HCT116 (cell line): Measurements from ENCODE around the gene IL36A. TPM values are rescaled to one million over a fixed set of nuclear protein-coding genes. Genes with fewer than 3 reads are reported as not detected.

Experiments
- ATAC-seq: fragments of 200-7000 bp; cut with Tn5 transposase; 2 replicates; pipeline ENCODE4 v1.9.1; 2020; ENCODE audit warnings: mild to moderate bottlenecking, moderate library complexity
- BruUV-seq: library from RNA; stranded (reverse); fragments of 400-500 nt; replicated peaks from 2 replicates; lab custom pipeline; 2021; lab: Mats Ljungman, UMichigan
- CTCF ChIA-PET: fragments of 300-600 bp; sonication (Branson Sonifier 250); formaldehyde crosslinking; loops from one replicate; lab custom pipeline; 2021; ENCODE audit warnings: antibody characterized with exemption; lab: Charles Lee
- POLR2A ChIA-PET: fragments of 300-600, 350-600 bp; sonication (Branson Sonifier 250); formaldehyde crosslinking; loops from one replicate; lab custom pipeline; 2021; ENCODE audit warnings: antibody characterized with exemption; lab: Charles Lee
- RAD21 ChIA-PET, 2 experiments: fragments of 300-600 bp; sonication (Branson Sonifier 250); formaldehyde crosslinking; loops; one replicate each; lab custom pipeline; 2023; ENCODE audit warnings: low total read pairs in 2 of 2; ENCODE audit not compliant: uncharacterized antibody in 2 of 2, unreplicated experiment in 2 of 2, low non-redundant PET in 1 of 2; lab: Charles Lee
- DNase-seq: peaks from one replicate; pipeline ENCODE4 v3.0.0-alpha.2; 2010; ENCODE audit warnings: low read depth, low spot score
- H2AFZ ChIP-seq: fragments of 200-600 bp; shearing (Covaris generic), sonication (generic); 2 replicates; pipeline ENCODE4 v1.6.1; 2017; ENCODE audit warnings: low read depth, mixed run types, mixed read lengths, antibody characterized with exemption, low read length; ENCODE audit not compliant: poor library complexity, severe bottlenecking
- H3K27ac ChIP-seq: 2 replicates; pipeline ENCODE4 v1.5.1; 2012; ENCODE audit warnings: low read depth, low read length
- H3K27me3 ChIP-seq: fragments of 200-600 bp; sonication (generic); 2 replicates; pipeline ENCODE4 v1.6.1; 2016; ENCODE audit warnings: mixed run types, low read length, mixed read lengths; ENCODE audit not compliant: insufficient read depth
- H3K36me3 ChIP-seq, 2 experiments: fragments of 200-500 bp in 1 of 2; fragments of 200-600 bp in 1 of 2; sonication (Bioruptor generic) in 1 of 2; sonication (generic) in 1 of 2; 2 replicates each; pipeline versions ENCODE4 v1.5.1 to v1.6.1; 2014 to 2016; ENCODE audit warnings: low read length in 2 of 2, inconsistent platforms in 1 of 2, mixed read lengths in 1 of 2, mixed run types in 1 of 2; ENCODE audit not compliant: insufficient read depth in 2 of 2, control insufficient read depth in 1 of 2
- H3K4me1 ChIP-seq, 2 experiments: fragments of 200-600 bp in 1 of 2; sonication (generic) in 1 of 2; 2 replicates each; pipeline versions ENCODE4 v1.5.1 to v1.6.1; 2012 to 2017; ENCODE audit warnings: low read length in 2 of 2, inconsistent platforms in 1 of 2, mild to moderate bottlenecking in 1 of 2, mixed read lengths in 1 of 2, mixed run types in 1 of 2, moderate library complexity in 1 of 2; ENCODE audit not compliant: insufficient read depth in 2 of 2, control insufficient read depth in 1 of 2
- H3K4me2 ChIP-seq: fragments of 200-600 bp; sonication (generic); 2 replicates; pipeline ENCODE4 v1.6.1; 2017; ENCODE audit warnings: mixed run types, low read length, mixed read lengths
- H3K4me3 ChIP-seq, 2 experiments: fragments of 200-600 bp in 1 of 2; sonication (generic) in 1 of 2; replicated peaks in 1 of 2; 2 replicates each; pipeline ENCODE4 v1.5.1; 2011 to 2016; ENCODE audit warnings: low read length in 2 of 2, control low read depth in 1 of 2, low read depth in 1 of 2, mild to moderate bottlenecking in 1 of 2, mixed read lengths in 1 of 2, mixed run types in 1 of 2
- H3K79me2 ChIP-seq: fragments of 200-600 bp; sonication (generic); 2 replicates; pipeline ENCODE4 v1.6.1; 2017; ENCODE audit warnings: mild to moderate bottlenecking, mixed run types, low read length, moderate library complexity, mixed read lengths; ENCODE audit not compliant: insufficient read depth
- H3K9ac ChIP-seq: fragments of 200-600 bp; sonication (generic); 2 replicates; pipeline ENCODE4 v1.6.1; 2016; ENCODE audit warnings: low read length, mixed read lengths
- H3K9me2 ChIP-seq: fragments of 200-600 bp; sonication (generic), shearing (Covaris generic); 2 replicates; pipeline ENCODE4 v1.6.1; 2017; ENCODE audit warnings: mixed run types, mild to moderate bottlenecking, moderate library complexity; ENCODE audit not compliant: insufficient read depth
- H3K9me3 ChIP-seq, 2 experiments: fragments of 200-500 bp in 1 of 2; fragments of 200-600 bp in 1 of 2; sonication (Bioruptor generic) in 1 of 2; sonication (generic) in 1 of 2; 2 replicates each; pipeline ENCODE4 v1.6.1; 2014 to 2017; ENCODE audit warnings: low read length in 2 of 2, mixed read lengths in 2 of 2, inconsistent platforms in 1 of 2, low read depth in 1 of 2, mild to moderate bottlenecking in 1 of 2, mixed run types in 1 of 2, moderate library complexity in 1 of 2; ENCODE audit not compliant: control insufficient read depth in 1 of 2, insufficient read depth in 1 of 2
- H4K20me1 ChIP-seq: fragments of 200-600 bp; sonication (generic), shearing (Covaris generic); 2 replicates; pipeline ENCODE4 v1.6.1; 2017; ENCODE audit warnings: mixed run types, mild to moderate bottlenecking, moderate library complexity; ENCODE audit not compliant: insufficient read depth
- FOSL1 ChIP-seq: IDR thresholded peaks from 2 replicates; pipeline ENCODE4 v1.6.1; 2012; ENCODE audit warnings: low read depth
- POLR2A ChIP-seq: IDR thresholded peaks from 2 replicates; pipeline ENCODE4 v1.7.0; 2011; ENCODE audit warnings: borderline replicate concordance; ENCODE audit not compliant: insufficient read depth, insufficient read length; ENCODE audit errors: extremely low read depth
- POLR2AphosphoS5 ChIP-seq: IDR thresholded peaks from 2 replicates; pipeline ENCODE4 v1.6.1; 2011; ENCODE audit warnings: mild to moderate bottlenecking, low read depth, low read length, moderate library complexity
- RAD21 ChIP-seq: IDR thresholded peaks from 2 replicates; pipeline ENCODE4 v1.6.1; 2012; ENCODE audit warnings: low read depth, mild to moderate bottlenecking
- SIN3A ChIP-seq: IDR thresholded peaks from 2 replicates; pipeline ENCODE4 v1.6.1; 2012; ENCODE audit warnings: low read depth
- SRF ChIP-seq: IDR thresholded peaks from 2 replicates; pipeline ENCODE4 v1.6.1; 2012; ENCODE audit warnings: low read depth
- ZFX ChIP-seq: fragments of 450-650 bp; IDR thresholded peaks from 2 replicates; pipeline ENCODE4 v1.6.1; 2017
- intact Hi-C: fragments of 100-400 bp; cut with micrococcal nuclease; formaldehyde crosslinking; loops from 2 replicates; pipeline ENCODE4 v1.10.0; 2022
- total RNA-seq: library from RNA; stranded (reverse); gene quantifications from one replicate; pipeline ENCODE4 v1.2.1, GENCODE V29; 2021; ENCODE audit not compliant: unreplicated experiment
- TF ChIP-seq, protein P1 (sequence below), 3 experiments: fragments of 200-600 bp in 1 of 3; sonication (generic) in 1 of 3; IDR thresholded peaks in 2 of 3; conservative IDR thresholded peaks in 1 of 3; 2 replicates each; pipeline ENCODE4 v1.5.1; 2012 to 2017; ENCODE audit warnings: low read depth in 2 of 3, low read length in 2 of 3, antibody characterized with exemption in 1 of 3, borderline replicate concordance in 1 of 3, control low read depth in 1 of 3, mild to moderate bottlenecking in 1 of 3, mixed read lengths in 1 of 3, mixed run types in 1 of 3, moderate library complexity in 1 of 3; ENCODE audit not compliant: insufficient read depth in 1 of 3
- TF ChIP-seq, protein P2 (sequence below): IDR thresholded peaks from 2 replicates; pipeline ENCODE4 v1.6.1; 2012; ENCODE audit warnings: low read depth

The IL36A gene
- total RNA-seq, 1 experiment from 2014 or later = not detected

DNA sequence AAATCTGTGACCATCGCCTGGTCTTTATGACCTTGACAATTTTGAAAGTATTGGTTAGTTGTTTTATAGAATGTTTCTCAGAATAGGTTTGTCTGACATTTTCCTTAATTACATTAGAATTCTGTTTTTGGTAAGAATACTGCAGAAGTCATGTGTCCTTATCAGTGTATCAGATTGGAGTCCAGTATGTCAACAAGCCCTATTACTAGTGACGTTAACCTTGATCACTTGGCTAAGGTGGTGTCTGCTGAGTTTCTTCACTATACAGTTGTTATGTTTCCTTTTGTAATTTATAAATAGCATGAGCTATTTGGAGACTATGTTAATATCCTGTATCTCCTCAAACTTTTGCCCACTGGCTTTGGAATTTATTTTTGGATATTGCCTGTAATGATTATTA, 38.2 kb upstream of the IL36A start (continued):
- TF ChIP-seq, protein P1, sequence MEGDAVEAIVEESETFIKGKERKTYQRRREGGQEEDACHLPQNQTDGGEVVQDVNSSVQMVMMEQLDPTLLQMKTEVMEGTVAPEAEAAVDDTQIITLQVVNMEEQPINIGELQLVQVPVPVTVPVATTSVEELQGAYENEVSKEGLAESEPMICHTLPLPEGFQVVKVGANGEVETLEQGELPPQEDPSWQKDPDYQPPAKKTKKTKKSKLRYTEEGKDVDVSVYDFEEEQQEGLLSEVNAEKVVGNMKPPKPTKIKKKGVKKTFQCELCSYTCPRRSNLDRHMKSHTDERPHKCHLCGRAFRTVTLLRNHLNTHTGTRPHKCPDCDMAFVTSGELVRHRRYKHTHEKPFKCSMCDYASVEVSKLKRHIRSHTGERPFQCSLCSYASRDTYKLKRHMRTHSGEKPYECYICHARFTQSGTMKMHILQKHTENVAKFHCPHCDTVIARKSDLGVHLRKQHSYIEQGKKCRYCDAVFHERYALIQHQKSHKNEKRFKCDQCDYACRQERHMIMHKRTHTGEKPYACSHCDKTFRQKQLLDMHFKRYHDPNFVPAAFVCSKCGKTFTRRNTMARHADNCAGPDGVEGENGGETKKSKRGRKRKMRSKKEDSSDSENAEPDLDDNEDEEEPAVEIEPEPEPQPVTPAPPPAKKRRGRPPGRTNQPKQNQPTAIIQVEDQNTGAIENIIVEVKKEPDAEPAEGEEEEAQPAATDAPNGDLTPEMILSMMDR (IDR thresholded peaks at IDR 0.05 in 2 of 3, conservative IDR thresholded peaks at IDR 0.05 in 1 of 3; ENCODE audit: borderline replicate concordance in 1 of 3, insufficient read depth in 1 of 3, low read depth in 2 of 3, low read length in 2 of 3) = no peak

DNA sequence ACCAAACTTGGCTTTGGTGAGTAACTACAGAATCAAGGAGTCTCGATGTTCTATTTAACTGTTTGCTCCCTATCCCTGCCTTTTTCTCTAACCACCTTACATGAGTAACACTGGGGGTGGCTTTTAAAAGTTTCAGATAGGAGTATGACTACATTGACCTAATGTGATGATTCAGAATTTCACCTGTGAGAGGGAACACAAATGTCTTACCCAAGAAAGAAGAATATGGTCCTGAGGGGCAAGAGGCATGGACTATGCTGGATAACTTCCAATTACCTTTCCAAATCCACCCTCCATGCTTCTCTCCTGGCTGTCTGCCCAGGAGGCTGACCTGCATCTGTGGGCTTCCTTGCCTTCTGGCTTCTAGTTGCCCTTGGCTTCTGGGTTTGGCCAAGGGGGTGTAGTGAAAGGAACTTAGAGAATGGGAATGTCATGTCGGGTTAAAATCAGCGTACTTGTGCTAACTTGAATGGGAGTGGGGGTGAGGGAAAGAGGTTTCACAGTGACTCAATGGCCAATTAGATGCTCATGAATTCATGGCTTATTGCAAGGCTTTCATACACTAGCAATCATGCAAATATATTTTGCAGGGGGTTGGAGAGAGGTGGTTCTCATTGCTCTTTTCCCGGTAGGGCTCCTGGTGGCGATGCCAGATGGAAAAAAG, 32.7 kb upstream of the IL36A start:
- Histone ChIP-seq H4K20me1 (no peaks in the 10 kb centered on the region), H3K27ac (no peak overlapping the region), H3K4me2 (no peak overlapping the region), H3K9ac (no peak overlapping the region), H2AFZ (no peak overlapping the region), H3K9me2 (no peaks in the 10 kb centered on the region), H3K9me3 (no peaks in the 10 kb centered on the region), H3K4me3 (no peak overlapping the region), H3K36me3 (no peaks in the 10 kb centered on the region), H3K79me2 (no peaks in the 10 kb centered on the region), H3K27me3 (peaks cover 5% of the 10 kb centered on the region; the same call in 1 of the 2 replicates), H3K4me1 (no peaks in the 10 kb centered on the region)
- CTCF ChIA-PET = no interaction called here
- intact Hi-C loops = no loop called here
- no TSS peak for BruUV-seq
- POLR2A ChIA-PET = no interaction called here
- TF ChIP-seq POLR2AphosphoS5 = no peak
- RAD21 ChIA-PET = no interaction called here
- DNase-seq = no peak
- ATAC-seq = no peak

DNA sequence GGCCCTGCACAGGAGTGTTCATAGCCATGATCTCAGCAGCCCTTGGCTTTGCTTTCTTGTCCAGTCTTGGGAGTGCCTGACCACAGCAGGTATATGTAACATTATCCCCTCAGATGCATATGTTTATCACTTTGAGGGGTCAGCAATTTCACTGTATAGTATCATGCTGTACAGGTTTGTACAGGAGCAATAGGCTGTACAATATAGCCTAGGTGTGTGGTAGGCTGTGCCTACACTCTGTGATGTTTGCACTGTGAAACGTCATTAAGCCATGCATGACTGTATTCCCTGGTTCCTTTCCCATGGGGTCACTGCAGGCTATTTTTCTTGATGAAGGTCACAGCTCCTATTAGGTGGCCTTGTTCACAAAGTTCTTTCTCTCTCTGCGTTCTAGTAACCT, 32.1 kb upstream of the IL36A start:
- H3K9me3 ChIP-seq = no peaks in the 10 kb centered on the region
- H3K4me3 ChIP-seq = no peak overlapping the region
- H3K79me2 ChIP-seq = no peaks in the 10 kb centered on the region
- POLR2A ChIA-PET = no interaction called here
- CTCF ChIA-PET = no interaction called here
- H3K36me3 ChIP-seq = no peaks in the 10 kb centered on the region
- TF ChIP-seq ZFX (no peak), SIN3A (no peak), SRF (no peak), RAD21 (no peak), FOSL1 (no peak), POLR2A (no peak), POLR2AphosphoS5 (no peak)
- TF ChIP-seq, protein P1 (IDR thresholded peaks at IDR 0.05 in 2 of 3, conservative IDR thresholded peaks at IDR 0.05 in 1 of 3; ENCODE audit: borderline replicate concordance in 1 of 3, insufficient read depth in 1 of 3, low read depth in 2 of 3, low read length in 2 of 3) = no peak
- TF ChIP-seq, protein P2, sequence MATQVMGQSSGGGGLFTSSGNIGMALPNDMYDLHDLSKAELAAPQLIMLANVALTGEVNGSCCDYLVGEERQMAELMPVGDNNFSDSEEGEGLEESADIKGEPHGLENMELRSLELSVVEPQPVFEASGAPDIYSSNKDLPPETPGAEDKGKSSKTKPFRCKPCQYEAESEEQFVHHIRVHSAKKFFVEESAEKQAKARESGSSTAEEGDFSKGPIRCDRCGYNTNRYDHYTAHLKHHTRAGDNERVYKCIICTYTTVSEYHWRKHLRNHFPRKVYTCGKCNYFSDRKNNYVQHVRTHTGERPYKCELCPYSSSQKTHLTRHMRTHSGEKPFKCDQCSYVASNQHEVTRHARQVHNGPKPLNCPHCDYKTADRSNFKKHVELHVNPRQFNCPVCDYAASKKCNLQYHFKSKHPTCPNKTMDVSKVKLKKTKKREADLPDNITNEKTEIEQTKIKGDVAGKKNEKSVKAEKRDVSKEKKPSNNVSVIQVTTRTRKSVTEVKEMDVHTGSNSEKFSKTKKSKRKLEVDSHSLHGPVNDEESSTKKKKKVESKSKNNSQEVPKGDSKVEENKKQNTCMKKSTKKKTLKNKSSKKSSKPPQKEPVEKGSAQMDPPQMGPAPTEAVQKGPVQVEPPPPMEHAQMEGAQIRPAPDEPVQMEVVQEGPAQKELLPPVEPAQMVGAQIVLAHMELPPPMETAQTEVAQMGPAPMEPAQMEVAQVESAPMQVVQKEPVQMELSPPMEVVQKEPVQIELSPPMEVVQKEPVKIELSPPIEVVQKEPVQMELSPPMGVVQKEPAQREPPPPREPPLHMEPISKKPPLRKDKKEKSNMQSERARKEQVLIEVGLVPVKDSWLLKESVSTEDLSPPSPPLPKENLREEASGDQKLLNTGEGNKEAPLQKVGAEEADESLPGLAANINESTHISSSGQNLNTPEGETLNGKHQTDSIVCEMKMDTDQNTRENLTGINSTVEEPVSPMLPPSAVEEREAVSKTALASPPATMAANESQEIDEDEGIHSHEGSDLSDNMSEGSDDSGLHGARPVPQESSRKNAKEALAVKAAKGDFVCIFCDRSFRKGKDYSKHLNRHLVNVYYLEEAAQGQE = no peak
- ATAC-seq (no peak), DNase-seq (no peak)
- no peaks in the 10 kb centered on the region for H4K20me1 ChIP-seq
- no peak overlapping the region for H3K4me2 ChIP-seq
- peaks cover 5% of the 10 kb centered on the region; the same call in 1 of the 2 replicates for H3K27me3 ChIP-seq
- RAD21 ChIA-PET = no interaction called here
- no peaks in the 10 kb centered on the region for H3K9me2 ChIP-seq
- no peak overlapping the region for H3K9ac ChIP-seq
- intact Hi-C loops = no loop called here
- no peaks in the 10 kb centered on the region for H3K4me1 ChIP-seq
- no TSS peak for BruUV-seq
- no peak overlapping the region for H3K27ac ChIP-seq
- H2AFZ ChIP-seq = no peak overlapping the region
